CD4-positive, alpha-beta T cell treated with Interferon alpha-2 for 1 hour (primary cell): ENCODE results near the gene TACSTD2.
"Not testable (repeated sequence)": the region's sequence is repeated elsewhere in the genome, so short reads cannot be mapped to it uniquely, and the experiment has no call there.

Experiments
- DNase-seq, 2 donors: peaks; one replicate each; pipeline ENCODE4 v3.0.0-alpha.2; 2020 to 2022

The TACSTD2 gene

GRCh38 chr1:58576727-58577653 lies at the start of gene TACSTD2:
Gene TACSTD2 (minus strand): TSS chr1:58577252. CDS start chr1:58577156, 96 bp downstream.
- no peak for DNase-seq

- DNase-seq: no peak
These were observed 49.2 kb upstream of the TACSTD2 start for GRCh38 chr1:58626293-58626692.

GRCh38 chr1:58623259-58623658 lies 46.2 kb upstream of the TACSTD2 start:
- DNase-seq: not testable (repeated sequence)

- no peak for DNase-seq
These were observed 45.5 kb upstream of the TACSTD2 start for GRCh38 chr1:58622571-58622970.

GRCh38 chr1:58621391-58621790 lies 44.3 kb upstream of the TACSTD2 start:
- no peak for DNase-seq

GRCh38 chr1:58620926-58621325 lies 43.9 kb upstream of the TACSTD2 start:
- no peak for DNase-seq

- no peak for DNase-seq
These were observed 43.2 kb upstream of the TACSTD2 start for GRCh38 chr1:58620259-58620658.

- no peak for DNase-seq
These were observed 42.4 kb upstream of the TACSTD2 start for GRCh38 chr1:58619286-58620054.

GRCh38 chr1:58618303-58618702 lies 41.3 kb upstream of the TACSTD2 start:
- DNase-seq: peak; percentile 10 to 62

- no peak for DNase-seq
These were observed 34.9 kb upstream of the TACSTD2 start for GRCh38 chr1:58611861-58612385.

GRCh38 chr1:58608945-58609344 lies 31.9 kb upstream of the TACSTD2 start:
- DNase-seq: no peak

- DNase-seq: no peak
These were observed 31.2 kb upstream of the TACSTD2 start for GRCh38 chr1:58608297-58608696.

- DNase-seq: no peak
These were observed 30.3 kb upstream of the TACSTD2 start for GRCh38 chr1:58607391-58607790.

GRCh38 chr1:58601921-58602320 lies 24.9 kb upstream of the TACSTD2 start:
- not testable (repeated sequence) for DNase-seq

GRCh38 chr1:58597996-58598395 lies 20.9 kb upstream of the TACSTD2 start:
- no peak for DNase-seq

GRCh38 chr1:58597076-58597475 lies 20.0 kb upstream of the TACSTD2 start:
- DNase-seq: no peak

GRCh38 chr1:58596631-58597052 lies 19.6 kb upstream of the TACSTD2 start:
- DNase-seq: no peak

GRCh38 chr1:58594546-58594945 lies 17.5 kb upstream of the TACSTD2 start:
- no peak for DNase-seq

GRCh38 chr1:58592522-58593134 lies 15.6 kb upstream of the TACSTD2 start:
- DNase-seq: no peak

- DNase-seq: no peak
These were observed 14.8 kb upstream of the TACSTD2 start for GRCh38 chr1:58591806-58592205.

- no peak for DNase-seq
These were observed 13.0 kb upstream of the TACSTD2 start for GRCh38 chr1:58590019-58590418.

- no peak for DNase-seq
These were observed 11.3 kb upstream of the TACSTD2 start for GRCh38 chr1:58588396-58588795.

- no peak for DNase-seq
These were observed 10.6 kb upstream of the TACSTD2 start for GRCh38 chr1:58587667-58588066.
